ENCODE measurements around the gene KCNAB1. TPM values are rescaled to one million over a fixed set of nuclear protein-coding genes. Genes with fewer than 3 reads are reported as not detected.
"Not testable (repeated sequence)": the region's sequence is repeated elsewhere in the genome, so short reads cannot be mapped to it uniquely, and the experiment has no call there.

KCNAB1 gene
- total RNA-seq, 2 experiments from 2014 or later, result not detected

DNA sequence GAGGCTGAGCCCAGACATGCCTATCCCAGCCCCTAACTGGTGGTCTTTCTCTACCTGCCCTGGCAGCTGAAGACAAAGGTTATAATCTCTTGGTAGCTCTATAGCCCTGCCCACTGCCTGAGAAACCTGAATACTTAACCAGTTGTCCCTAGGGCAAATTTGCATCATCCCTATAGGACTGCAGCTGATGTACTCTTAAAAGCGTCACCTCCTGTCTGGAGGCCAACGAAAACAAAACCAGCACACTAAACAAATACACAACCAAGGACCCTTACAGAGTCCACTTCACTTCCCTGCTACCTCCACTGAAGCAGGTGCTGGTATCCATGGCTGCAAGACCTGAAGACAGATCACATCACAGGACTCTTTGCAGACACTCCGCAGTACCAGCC is 98.0 kb downstream of the KCNAB1 start:
- Mint-ChIP-seq H3K9me3 (no peaks in the 10 kb centered on the region), H3K27ac (no peak overlapping the region), H3K4me1 (no peaks in the 10 kb centered on the region), H3K27me3 (peaks cover 14% of the 10 kb centered on the region), H3K36me3 (ENCODE audit: low read depth) (no peaks in the 10 kb centered on the region), H3K4me3 (no peak overlapping the region)
- no peak for DNase-seq
- POLR2A ChIA-PET, result no interaction called here
- CTCF ChIA-PET, result no interaction called here

GRCh38 chr3:156222381-156222780 is 102.0 kb downstream of the KCNAB1 start:
- DNase-seq; CTCF ChIA-PET; H3K36me3 Mint-ChIP-seq (ENCODE audit: low read depth); H3K4me1 Mint-ChIP-seq; H3K4me3 Mint-ChIP-seq; POLR2A ChIA-PET; H3K27ac Mint-ChIP-seq; H3K9me3 Mint-ChIP-seq: not testable (repeated sequence)
- peaks cover 12% of the 10 kb centered on the region for H3K27me3 Mint-ChIP-seq

DNA sequence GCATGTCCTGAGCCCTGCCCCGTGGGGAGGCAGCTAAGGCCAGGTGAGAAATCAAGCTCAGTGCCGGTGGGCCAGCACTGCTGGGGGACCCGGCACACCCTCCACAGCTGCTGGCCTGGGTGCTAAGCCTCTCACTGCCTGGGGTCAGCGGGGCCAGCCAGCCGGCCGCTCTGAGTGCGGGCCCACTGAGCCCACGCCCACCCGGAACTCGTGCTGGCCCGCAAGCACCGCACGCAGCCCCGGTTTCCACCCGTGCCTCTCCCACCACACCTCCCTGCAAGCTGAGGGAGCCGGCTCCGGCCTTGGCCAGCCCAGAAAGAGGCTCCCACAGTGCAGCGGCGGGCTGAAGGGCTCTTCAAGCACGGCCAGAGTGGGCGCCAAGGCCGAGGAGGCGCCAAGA is 103.7 kb downstream of the KCNAB1 start:
- DNase-seq; H3K4me1 Mint-ChIP-seq; H3K4me3 Mint-ChIP-seq; H3K9me3 Mint-ChIP-seq; CTCF ChIA-PET; H3K36me3 Mint-ChIP-seq (ENCODE audit: low read depth); POLR2A ChIA-PET; H3K27ac Mint-ChIP-seq: not testable (repeated sequence)
- H3K27me3 Mint-ChIP-seq, result peaks cover 12% of the 10 kb centered on the region

GRCh38 chr3:156226676-156227420 is 106.5 kb downstream of the KCNAB1 start:
- H3K36me3 Mint-ChIP-seq (ENCODE audit: low read depth), result no peaks in the 10 kb centered on the region
- CTCF ChIA-PET, result interaction anchor here (0.5 kb wide), 1 partner anchor 325 kb away, joined by 3 read pairs; no protein-coding TSS in a partner anchor

DNA sequence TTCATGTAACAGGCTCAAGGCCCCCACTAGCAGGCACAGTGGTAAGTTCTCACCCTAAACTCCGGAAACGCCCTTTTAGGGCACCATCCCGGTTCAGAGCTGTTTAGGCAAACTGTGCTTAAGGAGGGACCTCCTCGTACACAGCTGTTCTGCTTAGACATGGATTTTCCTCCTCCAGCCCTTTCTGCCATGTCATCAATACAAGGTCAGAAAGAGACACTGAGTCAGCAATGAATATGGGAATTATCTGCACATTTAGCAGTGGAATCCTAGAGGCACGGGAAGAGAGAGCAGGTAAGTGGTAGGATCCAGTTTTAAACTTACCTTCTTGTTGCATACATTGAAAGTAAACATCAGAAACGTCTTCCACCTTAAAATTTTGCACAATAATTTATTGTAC is 107.3 kb downstream of the KCNAB1 start:
- H3K4me3 Mint-ChIP-seq, result no peak overlapping the region
- H3K27ac Mint-ChIP-seq, result no peak overlapping the region
- H3K4me1 Mint-ChIP-seq, result no peaks in the 10 kb centered on the region
- CTCF ChIA-PET, result no interaction called here
- POLR2A ChIA-PET, result no interaction called here
- no peaks in the 10 kb centered on the region for H3K9me3 Mint-ChIP-seq
- no peaks in the 10 kb centered on the region for H3K36me3 Mint-ChIP-seq (ENCODE audit: low read depth)
- H3K27me3 Mint-ChIP-seq, result peaks cover 16% of the 10 kb centered on the region
- DNase-seq, result no peak

More at GRCh38 chr3:156226676-156227420, 106.5 kb downstream of the KCNAB1 start:
- no peak overlapping the region for H3K27ac Mint-ChIP-seq
- H3K27me3 Mint-ChIP-seq, result peaks cover 17% of the 10 kb centered on the region
- H3K9me3 Mint-ChIP-seq, result no peaks in the 10 kb centered on the region
- no peak overlapping the region for H3K4me3 Mint-ChIP-seq
- DNase-seq, result no peak
- POLR2A ChIA-PET, result no interaction called here
- no peaks in the 10 kb centered on the region for H3K4me1 Mint-ChIP-seq

DNA sequence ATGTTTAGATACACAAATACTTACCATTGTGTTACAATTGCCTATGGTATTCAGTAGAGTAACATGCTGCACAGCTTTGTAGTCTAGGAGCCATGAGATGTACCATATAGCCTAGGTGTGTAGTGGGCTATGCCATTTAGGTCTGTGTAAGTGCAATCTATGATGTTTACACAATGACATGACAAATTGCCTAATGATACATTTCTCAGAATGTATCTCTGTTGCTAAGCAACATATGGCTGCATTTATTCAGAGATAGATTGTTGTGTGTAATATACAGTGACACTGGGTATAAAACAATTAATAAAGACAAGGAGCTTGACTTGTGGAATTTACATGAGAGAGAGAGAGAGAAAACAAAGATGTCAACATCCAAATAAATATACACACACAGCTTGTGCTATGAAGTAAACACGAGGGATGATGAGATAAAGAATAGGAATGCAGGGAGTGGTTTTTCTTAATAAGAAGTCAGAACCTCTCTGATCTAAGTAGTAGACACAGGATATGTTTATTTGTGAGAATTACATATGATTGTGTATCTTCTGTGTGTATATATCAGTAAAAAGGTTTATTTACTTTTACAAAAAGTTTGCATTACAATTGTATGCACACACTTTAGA is 110.0 kb downstream of the KCNAB1 start:
- Mint-ChIP-seq H3K4me1 (no peaks in the 10 kb centered on the region), H3K9me3 (no peaks in the 10 kb centered on the region), H3K4me3 (no peak overlapping the region), H3K27me3 (peaks cover 16% of the 10 kb centered on the region), H3K36me3 (ENCODE audit: low read depth) (no peaks in the 10 kb centered on the region), H3K27ac (no peak overlapping the region)
- POLR2A ChIA-PET, result no interaction called here
- CTCF ChIA-PET, result interaction anchor here (0.7 kb wide), 1 partner anchor 135 kb away, joined by 5 read pairs; no protein-coding TSS in a partner anchor
- no peak for DNase-seq

DNA sequence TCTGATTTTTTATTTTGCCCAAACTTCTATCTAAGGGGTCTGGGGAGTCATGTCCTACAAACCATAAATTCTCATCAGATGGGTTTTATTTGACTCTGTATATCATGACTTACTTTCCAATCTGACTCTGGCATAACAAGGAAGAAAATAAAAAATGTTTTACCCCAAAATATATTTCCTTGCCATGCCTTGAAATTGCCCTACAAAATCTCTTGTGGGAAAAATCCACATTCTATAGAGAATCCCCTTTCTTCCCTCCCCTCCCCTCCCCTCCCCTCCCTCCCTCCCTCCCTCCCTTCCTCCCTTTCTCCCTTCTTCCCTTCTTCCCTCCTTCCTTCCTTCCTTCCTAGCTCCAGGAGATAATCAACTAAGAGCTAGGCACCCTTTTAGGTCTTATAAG is 110.8 kb downstream of the KCNAB1 start:
- H3K36me3 Mint-ChIP-seq (ENCODE audit: low read depth); CTCF ChIA-PET; POLR2A ChIA-PET: not testable (repeated sequence)

GRCh38 chr3:156233876-156234275 is 113.5 kb downstream of the KCNAB1 start:
- H3K9me3 Mint-ChIP-seq, result no peaks in the 10 kb centered on the region
- H3K36me3 Mint-ChIP-seq (ENCODE audit: low read depth), result no peaks in the 10 kb centered on the region
- H3K27me3 Mint-ChIP-seq, result peaks cover 15% of the 10 kb centered on the region
- ChIA-PET POLR2A (no interaction called here), CTCF (no interaction called here)
- no peak overlapping the region for H3K4me3 Mint-ChIP-seq
- H3K4me1 Mint-ChIP-seq, result no peaks in the 10 kb centered on the region
- DNase-seq, result no peak
- no peak overlapping the region for H3K27ac Mint-ChIP-seq

More for the DNA sequence above, 110.8 kb downstream of the KCNAB1 start:
- not testable (repeated sequence) for DNase-seq, H3K4me1 Mint-ChIP-seq, H3K27ac Mint-ChIP-seq, H3K4me3 Mint-ChIP-seq, H3K9me3 Mint-ChIP-seq
- peaks cover 12% of the 10 kb centered on the region for H3K27me3 Mint-ChIP-seq

DNA sequence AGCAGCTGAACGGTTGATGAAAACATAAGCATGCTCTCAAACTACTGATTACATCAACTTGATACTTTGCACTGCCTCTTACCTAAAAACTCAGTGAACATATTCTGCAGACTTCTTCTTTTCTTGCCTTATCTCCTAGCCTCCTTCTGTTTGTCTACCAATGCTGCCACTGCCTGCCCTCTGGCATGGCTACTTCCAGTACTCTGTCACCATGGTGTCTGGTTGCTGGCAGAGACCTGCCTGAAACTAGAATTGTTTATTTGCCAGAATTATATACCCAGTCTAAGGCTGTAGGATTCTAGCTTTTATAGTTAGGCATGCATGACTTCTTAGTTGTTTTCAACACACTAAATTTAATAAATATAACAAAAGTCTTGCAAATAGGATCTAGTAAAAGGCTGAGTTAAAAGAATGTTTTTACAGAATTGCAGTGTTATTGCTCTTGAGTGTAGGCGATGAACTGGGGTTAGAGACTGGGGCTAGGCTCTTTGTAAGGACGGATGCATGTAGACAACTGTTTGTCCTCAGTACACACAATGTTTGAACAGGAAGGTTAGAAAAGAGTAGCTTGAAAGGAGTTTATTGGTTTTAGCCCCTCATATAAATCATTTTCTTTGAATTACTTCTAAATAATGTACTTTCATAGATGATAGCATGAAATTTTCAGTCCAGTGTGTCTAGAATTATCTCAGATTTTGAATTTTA is 116.3 kb downstream of the KCNAB1 start:
- no peak overlapping the region for H3K4me3 Mint-ChIP-seq
- H3K27me3 Mint-ChIP-seq, result peaks cover 8% of the 10 kb centered on the region
- DNase-seq, result no peak
- ChIA-PET CTCF (no interaction called here), POLR2A (interaction anchor here (0.6 kb wide), 2 partner anchors 12 to 74 kb away, joined by 3 read pairs; no protein-coding TSS in a partner anchor)
- H3K36me3 Mint-ChIP-seq (ENCODE audit: low read depth), result no peaks in the 10 kb centered on the region
- no peaks in the 10 kb centered on the region for H3K9me3 Mint-ChIP-seq
- H3K27ac Mint-ChIP-seq, result no peak overlapping the region
- no peaks in the 10 kb centered on the region for H3K4me1 Mint-ChIP-seq

DNA sequence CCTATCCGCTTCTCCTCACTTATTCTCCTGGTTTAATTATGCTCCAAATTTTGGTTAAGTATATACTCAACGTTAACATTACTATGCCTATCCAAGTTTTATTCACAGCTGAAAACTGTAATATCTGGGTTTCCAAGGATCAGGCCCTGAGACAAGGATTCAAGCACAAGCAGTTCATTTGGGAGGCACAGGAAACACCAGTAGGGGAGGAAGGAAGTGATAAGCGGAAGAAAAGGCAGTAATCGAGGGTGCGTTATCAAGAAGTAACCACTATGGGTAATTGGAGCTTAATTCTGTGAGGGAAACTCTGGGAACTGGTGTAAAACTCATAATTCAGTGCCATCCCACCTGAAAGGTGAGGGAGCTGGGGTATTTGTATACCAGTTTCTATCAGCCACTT is 120.3 kb downstream of the KCNAB1 start:
- ChIA-PET CTCF (no interaction called here), POLR2A (no interaction called here)
- Mint-ChIP-seq H3K27me3 (peaks cover 8% of the 10 kb centered on the region), H3K9me3 (no peaks in the 10 kb centered on the region), H3K4me1 (no peaks in the 10 kb centered on the region), H3K4me3 (no peak overlapping the region), H3K27ac (no peak overlapping the region), H3K36me3 (ENCODE audit: low read depth) (no peaks in the 10 kb centered on the region)
- no peak for DNase-seq

- no peak for DNase-seq
- H3K36me3 Mint-ChIP-seq (ENCODE audit: low read depth), result no peaks in the 10 kb centered on the region
- peaks cover 26% of the 10 kb centered on the region for H3K27me3 Mint-ChIP-seq
- no peak overlapping the region for H3K27ac Mint-ChIP-seq
- no peak overlapping the region for H3K4me3 Mint-ChIP-seq
- CTCF ChIA-PET, result no interaction called here
- POLR2A ChIA-PET, result no interaction called here
- no peaks in the 10 kb centered on the region for H3K9me3 Mint-ChIP-seq
- no peaks in the 10 kb centered on the region for H3K4me1 Mint-ChIP-seq
These were observed 126.8 kb downstream of the KCNAB1 start for GRCh38 chr3:156246961-156247725.

- CTCF ChIA-PET, result interaction anchor here (0.7 kb wide), 1 partner anchor 48 kb away, joined by 3 read pairs; no protein-coding TSS in a partner anchor
- POLR2A ChIA-PET, result no interaction called here
- Mint-ChIP-seq H3K4me1 (no peaks in the 10 kb centered on the region), H3K27me3 (peaks cover 26% of the 10 kb centered on the region), H3K9me3 (no peaks in the 10 kb centered on the region), H3K4me3 (no peak overlapping the region), H3K36me3 (ENCODE audit: low read depth) (no peaks in the 10 kb centered on the region), H3K27ac (no peak overlapping the region)
- DNase-seq, result no peak
These were observed 130.2 kb downstream of the KCNAB1 start for GRCh38 chr3:156250550-156250949.

GRCh38 chr3:156251424-156251823 is 131.0 kb downstream of the KCNAB1 start:
- Mint-ChIP-seq H3K9me3 (no peaks in the 10 kb centered on the region), H3K36me3 (ENCODE audit: low read depth) (no peaks in the 10 kb centered on the region), H3K4me1 (no peaks in the 10 kb centered on the region), H3K27ac (no peak overlapping the region), H3K4me3 (no peak overlapping the region), H3K27me3 (peaks cover 24% of the 10 kb centered on the region)
- ChIA-PET POLR2A (no interaction called here), CTCF (no interaction called here)
- DNase-seq, result no peak

Measured in activated CD4-positive, alpha-beta T cell treated with anti-CD3 and anti-CD28 coated beads, Interleukin-2, amount 10 ng/mL, durations not matched to agents 7 days and 5 days (primary cell).